ENCODE data around the gene CAPZB.
"Not testable (repeated sequence)": the region's sequence is repeated elsewhere in the genome, so short reads cannot be mapped to it uniquely, and the experiment has no call there.

Gene CAPZB

GRCh38 chr1:19305880-19306279, 179.5 kb downstream of the CAPZB start:
- no peak for DNase-seq

- not testable (repeated sequence) for DNase-seq
These were observed 181.3 kb downstream of the CAPZB start for GRCh38 chr1:19304081-19304480.

- DNase-seq, result no peak
These were observed 185.1 kb downstream of the CAPZB start for GRCh38 chr1:19300211-19300610.

GRCh38 chr1:19294638-19295037, 190.7 kb downstream of the CAPZB start:
- no peak for DNase-seq

- no peak for DNase-seq
These were observed 196.1 kb downstream of the CAPZB start for GRCh38 chr1:19289244-19289643.

All from NCI-H1105 (cell line).